Right cardiac atrium (tissue), 5 donors: Measurements from ENCODE around the gene HLA-DQA2. TPM values are rescaled to one million over a fixed set of nuclear protein-coding genes. Genes with fewer than 3 reads are reported as not detected.
"Not testable (repeated sequence)": the region's sequence is repeated elsewhere in the genome, so short reads cannot be mapped to it uniquely, and the experiment has no call there.

Experiments used
- ATAC-seq, 2 donors: fragments of 200-7000 bp; cut with Tn5 transposase; one replicate each; pipeline versions ENCODE4 v1.8.0 to v1.9.1; 2020; ENCODE audit warnings: moderate library complexity in 2 of 2, mild to moderate bottlenecking in 1 of 2
- DNase-seq, 3 donors: peaks; one replicate each; pipeline ENCODE4 v3.0.0-alpha.2; 2020
- H3K27ac ChIP-seq: one replicate; pipeline ENCODE4 v1.5.1; 2013; ENCODE audit warnings: mild to moderate bottlenecking, low read length, control low read depth, moderate library complexity
- H3K27me3 ChIP-seq: one replicate; pipeline ENCODE4 v1.6.1; 2013; ENCODE audit not compliant: control insufficient read depth, insufficient read depth
- H3K4me1 ChIP-seq: one replicate; pipeline ENCODE4 v1.6.1; 2013; ENCODE audit warnings: low read length; ENCODE audit not compliant: control insufficient read depth, insufficient read depth
- H3K4me3 ChIP-seq: one replicate; pipeline ENCODE4 v1.5.1; 2013; ENCODE audit warnings: low read length, control low read depth
- H3K9me3 ChIP-seq: one replicate; pipeline ENCODE4 v1.6.1; 2013; ENCODE audit warnings: low read length; ENCODE audit not compliant: control insufficient read depth
- WGBS: extraction: QIAGEN DNeasy Blood & Tissue Kit; methylation state at CpG from one replicate; pipeline ENCODE4 v1.1.7; 2013; 5-methylcytosine and 5-hydroxymethylcytosine counted together
- intact Hi-C, 4 donors: fragments of 100-400 bp; cut with DNase I; formaldehyde crosslinking; loops; one replicate each; pipeline versions ENCODE4 v1.11.0 to v1.14.0; 2022 to 2023
- polyA plus RNA-seq: library from polyadenylated mRNA; stranded (reverse); fragments of 200-250 nt; gene quantifications from one replicate; pipeline ENCODE4 v1.2.3, GENCODE V29; 2013
- total RNA-seq, 4 donors: library from RNA; stranded (reverse); fragmentation: NEBNext Ultra II Directional; extraction: Animal tissue kit (Norgen Biotek cat#: 25700); gene quantifications; one replicate each; pipeline ENCODE4 v1.2.1, GENCODE V29; 2021
- donor health status: healthy with polysubstance abuse.
- donor health status: DM: no; HTN: yes; CAD: no.
- donor health status: DM: no; HTN: no; CAD: no.
- donor health status: DM: no; HTN: yes; CAD: no; lungs with severe emphysema.
- donor health status: DM: yes; HTN: yes; CAD: no.

Gene HLA-DQA2
- total and polyA plus RNA-seq, 5 donors = 0.34 to 2.8 (median 0.45) TPM; not detected in 2

GRCh38 chr6:32742374-32742773, 1.2 kb downstream of the HLA-DQA2 start:
- WGBS = 86% methylated on average over 3 of the region's 3 CpGs
- Histone ChIP-seq H3K4me3 (no peak overlapping the region), H3K27ac (no peak overlapping the region), H3K9me3 (no peaks in the 10 kb centered on the region), H3K4me1 (no peaks in the 10 kb centered on the region), H3K27me3 (no peaks in the 10 kb centered on the region)
- DNase-seq = no peak
- intact Hi-C loops = no loop called here
- ATAC-seq = no peak

DNA sequence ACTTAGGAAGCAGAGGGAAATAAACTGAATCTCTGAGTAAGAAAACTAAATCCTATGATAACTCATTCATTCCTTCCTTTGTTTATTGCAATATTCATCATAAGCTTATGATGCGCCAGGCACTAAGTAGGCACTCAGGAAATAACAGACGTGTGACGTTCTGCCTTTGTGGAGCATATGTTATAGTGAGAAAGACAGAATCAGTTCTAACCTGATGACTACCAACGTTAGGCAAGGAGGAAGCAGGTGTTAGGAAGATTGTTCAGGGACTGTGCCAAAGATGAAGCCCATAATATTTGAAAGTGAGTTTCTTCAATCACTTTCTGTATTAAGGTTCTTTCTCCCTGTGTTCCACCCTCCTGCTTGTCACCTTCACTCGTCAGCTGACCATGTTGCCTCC, 3.6 kb downstream of the HLA-DQA2 start:
- H3K4me3 ChIP-seq = no peak overlapping the region
- no peaks in the 10 kb centered on the region for H3K4me1 ChIP-seq
- H3K27ac ChIP-seq = no peak overlapping the region
- intact Hi-C loops = loop anchor here in 1 of 4 donors (5.0 kb wide), 1 partner anchor 102 kb away; no protein-coding TSS in a partner anchor
- ATAC-seq (no peak), DNase-seq (no peak)
- H3K9me3 ChIP-seq = no peaks in the 10 kb centered on the region
- no peaks in the 10 kb centered on the region for H3K27me3 ChIP-seq
- WGBS = 45% methylated on average over 5 of the region's 5 CpGs

GRCh38 chr6:32745649-32746048, 4.5 kb downstream of the HLA-DQA2 start:
- not testable (repeated sequence) for H3K27me3 ChIP-seq
- intact Hi-C loops = loop anchor here in 1 of 4 donors (5.0 kb wide), 1 partner anchor 103 kb away; no protein-coding TSS in a partner anchor

GRCh38 chr6:32752580-32752979, 11.4 kb downstream of the HLA-DQA2 start:
- H3K27ac ChIP-seq = no peak overlapping the region
- WGBS = 32% methylated on average over 8 of the region's 8 CpGs
- intact Hi-C loops = no loop called here
- DNase-seq (no peak), ATAC-seq (no peak)
- H3K4me1 ChIP-seq = no peaks in the 10 kb centered on the region
- H3K27me3 ChIP-seq = no peaks in the 10 kb centered on the region
- no peaks in the 10 kb centered on the region for H3K9me3 ChIP-seq
- H3K4me3 ChIP-seq = no peak overlapping the region

More at GRCh38 chr6:32745649-32746048, 4.5 kb downstream of the HLA-DQA2 start:
- H3K9me3 ChIP-seq, DNase-seq, ATAC-seq, H3K4me1 ChIP-seq, H3K27ac ChIP-seq, H3K4me3 ChIP-seq: not testable (repeated sequence)
- 49% methylated on average over 1 of the region's 1 CpG for WGBS

- DNase-seq = no peak
- no peak for ATAC-seq
- no peaks in the 10 kb centered on the region for H3K4me1 ChIP-seq
- intact Hi-C loops = no loop called here
- H3K9me3 ChIP-seq = no peaks in the 10 kb centered on the region
- H3K27ac ChIP-seq = no peak overlapping the region
- no peak overlapping the region for H3K4me3 ChIP-seq
- H3K27me3 ChIP-seq = no peaks in the 10 kb centered on the region
- 81% methylated on average over 1 of the region's 1 CpG for WGBS
Measured at GRCh38 chr6:32759669-32760068, 18.5 kb downstream of the HLA-DQA2 start.

DNA sequence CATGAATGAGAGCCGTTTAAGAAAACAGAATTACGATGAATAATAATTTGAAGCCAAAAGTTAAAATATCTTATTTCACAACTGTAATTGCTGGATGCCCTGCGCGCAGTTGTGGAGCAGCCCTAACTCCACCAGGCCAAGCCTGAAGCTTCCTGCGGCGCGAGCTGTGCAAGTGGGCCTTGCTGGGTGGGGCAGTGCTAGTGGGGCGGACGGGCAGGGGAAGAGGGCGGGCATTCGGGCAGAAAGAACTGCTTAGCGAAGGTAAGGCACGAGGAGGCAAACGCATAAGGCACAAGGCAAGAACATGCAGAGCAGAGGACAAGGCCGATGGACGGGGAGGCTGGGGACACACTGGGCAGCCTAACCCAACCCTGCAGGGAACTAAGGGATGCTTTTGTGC, 19.9 kb downstream of the HLA-DQA2 start:
- Histone ChIP-seq H3K4me1 (no peaks in the 10 kb centered on the region), H3K27ac (no peak overlapping the region), H3K4me3 (no peak overlapping the region), H3K9me3 (no peaks in the 10 kb centered on the region), H3K27me3 (no peaks in the 10 kb centered on the region)
- WGBS = 83% methylated on average over 16 of the region's 16 CpGs
- ATAC-seq (peak in 1 of 2 donors; percentile 50), DNase-seq (no peak)
- intact Hi-C loops = no loop called here

- intact Hi-C loops = no loop called here
- no peak overlapping the region for H3K4me3 ChIP-seq
- 45% methylated on average over 40 of the region's 40 CpGs for WGBS
- no peaks in the 10 kb centered on the region for H3K4me1 ChIP-seq
- no peak for ATAC-seq
- no peaks in the 10 kb centered on the region for H3K9me3 ChIP-seq
- peak in 1 of 3 donors; percentile 53 for DNase-seq
- no peaks in the 10 kb centered on the region for H3K27me3 ChIP-seq
- H3K27ac ChIP-seq = no peak overlapping the region
Measured at GRCh38 chr6:32761548-32761947, 20.4 kb downstream of the HLA-DQA2 start.

GRCh38 chr6:32763421-32763820, 22.2 kb downstream of the HLA-DQA2 start, which contains the start of gene HLA-DQB2:
HLA-DQB2 (minus strand) TSS chr6:32763532; CDS start chr6:32763470, 62 bp downstream.
- DNase-seq (no peak), ATAC-seq (no peak)
- no peak within 1 kb of the TSS for H3K27ac ChIP-seq
- H3K4me3 ChIP-seq = no peak within 1 kb of the TSS
- intact Hi-C loops = no loop called here
- no peaks in the 10 kb centered on the region for H3K27me3 ChIP-seq
- WGBS = 39% methylated on average over 4 of the region's 4 CpGs
- no peaks in the 10 kb centered on the region for H3K9me3 ChIP-seq
- no peaks in the 10 kb centered on the region for H3K4me1 ChIP-seq

DNA sequence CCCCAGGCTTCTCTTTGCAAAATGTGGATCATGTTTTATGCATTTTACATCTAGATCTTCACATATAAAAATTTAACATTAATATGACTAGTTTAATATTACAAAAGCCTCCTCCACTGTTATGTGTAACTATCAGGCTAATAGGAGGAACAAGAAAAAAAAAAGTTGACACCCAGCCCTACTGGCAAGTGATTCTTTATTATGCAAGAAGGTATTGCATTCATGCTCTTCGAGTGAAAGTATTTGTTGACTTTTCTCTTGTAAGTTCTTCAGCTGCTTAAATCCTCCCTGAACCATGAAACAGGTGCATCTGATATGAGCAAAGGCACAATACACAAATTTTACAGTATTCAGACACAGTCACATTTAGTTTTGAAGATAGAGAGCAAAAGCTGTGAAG, 22.9 kb downstream of the HLA-DQA2 start:
- WGBS = 31% methylated on average over 1 of the region's 1 CpG
- DNase-seq = no peak
- no peak overlapping the region for H3K4me3 ChIP-seq
- no peak for ATAC-seq
- intact Hi-C loops = no loop called here
- no peaks in the 10 kb centered on the region for H3K4me1 ChIP-seq
- H3K27me3 ChIP-seq = no peaks in the 10 kb centered on the region
- no peaks in the 10 kb centered on the region for H3K9me3 ChIP-seq
- H3K27ac ChIP-seq = no peak overlapping the region

GRCh38 chr6:32772656-32773055, 31.5 kb downstream of the HLA-DQA2 start:
- Histone ChIP-seq H3K4me1 (no peaks in the 10 kb centered on the region), H3K27ac (no peak overlapping the region), H3K9me3 (no peaks in the 10 kb centered on the region), H3K4me3 (no peak overlapping the region), H3K27me3 (no peaks in the 10 kb centered on the region)
- intact Hi-C loops = no loop called here
- DNase-seq (no peak), ATAC-seq (no peak)
- WGBS = 35% methylated on average over 1 of the region's 1 CpG

DNA sequence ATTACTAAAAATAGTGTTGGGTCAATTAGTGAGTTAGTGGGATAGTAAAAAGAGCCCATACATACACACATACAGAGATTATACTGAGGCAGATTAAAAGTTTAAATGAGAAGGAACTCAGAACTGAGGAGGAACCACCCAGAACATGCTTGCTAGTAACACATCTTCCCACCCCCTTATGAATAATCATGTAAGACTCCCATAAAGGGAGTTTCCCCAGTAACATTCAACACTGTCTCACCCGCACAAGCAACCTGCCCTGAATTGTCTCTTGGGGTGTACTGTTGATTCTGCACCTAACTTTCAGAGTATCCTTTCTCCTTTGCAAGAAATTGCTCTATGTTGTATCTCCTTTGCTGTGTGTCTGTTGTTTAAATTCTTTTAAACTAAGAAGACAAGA, 33.2 kb downstream of the HLA-DQA2 start:
- H3K4me3 ChIP-seq = no peak overlapping the region
- intact Hi-C loops = no loop called here
- no peak for DNase-seq
- no peaks in the 10 kb centered on the region for H3K27me3 ChIP-seq
- 60% methylated on average over 1 of the region's 1 CpG for WGBS
- ATAC-seq = no peak
- H3K4me1 ChIP-seq = no peaks in the 10 kb centered on the region
- no peaks in the 10 kb centered on the region for H3K9me3 ChIP-seq
- H3K27ac ChIP-seq = no peak overlapping the region

- intact Hi-C loops = no loop called here
- Histone ChIP-seq H3K27ac (no peak overlapping the region), H3K4me3 (no peak overlapping the region), H3K27me3 (no peaks in the 10 kb centered on the region), H3K9me3 (no peaks in the 10 kb centered on the region), H3K4me1 (no peaks in the 10 kb centered on the region)
- DNase-seq (no peak), ATAC-seq (no peak)
- WGBS = 14% methylated on average over 1 of the region's 1 CpG
Measured at GRCh38 chr6:32775071-32775470, 33.9 kb downstream of the HLA-DQA2 start.
